HG03066 (cell line): ENCODE data around the gene TBC1D17.
A peak's percentile ranks its signal among the peaks of the same experiment; 100 is the strongest.

Experiments
- ATAC-seq: cut with Tn5 transposase; IDR thresholded peaks from one replicate; pipeline ENCODE4 v1.9.1; 2021; ENCODE audit warnings: low read depth; ENCODE audit not compliant: unreplicated experiment

TBC1D17 gene

DNA sequence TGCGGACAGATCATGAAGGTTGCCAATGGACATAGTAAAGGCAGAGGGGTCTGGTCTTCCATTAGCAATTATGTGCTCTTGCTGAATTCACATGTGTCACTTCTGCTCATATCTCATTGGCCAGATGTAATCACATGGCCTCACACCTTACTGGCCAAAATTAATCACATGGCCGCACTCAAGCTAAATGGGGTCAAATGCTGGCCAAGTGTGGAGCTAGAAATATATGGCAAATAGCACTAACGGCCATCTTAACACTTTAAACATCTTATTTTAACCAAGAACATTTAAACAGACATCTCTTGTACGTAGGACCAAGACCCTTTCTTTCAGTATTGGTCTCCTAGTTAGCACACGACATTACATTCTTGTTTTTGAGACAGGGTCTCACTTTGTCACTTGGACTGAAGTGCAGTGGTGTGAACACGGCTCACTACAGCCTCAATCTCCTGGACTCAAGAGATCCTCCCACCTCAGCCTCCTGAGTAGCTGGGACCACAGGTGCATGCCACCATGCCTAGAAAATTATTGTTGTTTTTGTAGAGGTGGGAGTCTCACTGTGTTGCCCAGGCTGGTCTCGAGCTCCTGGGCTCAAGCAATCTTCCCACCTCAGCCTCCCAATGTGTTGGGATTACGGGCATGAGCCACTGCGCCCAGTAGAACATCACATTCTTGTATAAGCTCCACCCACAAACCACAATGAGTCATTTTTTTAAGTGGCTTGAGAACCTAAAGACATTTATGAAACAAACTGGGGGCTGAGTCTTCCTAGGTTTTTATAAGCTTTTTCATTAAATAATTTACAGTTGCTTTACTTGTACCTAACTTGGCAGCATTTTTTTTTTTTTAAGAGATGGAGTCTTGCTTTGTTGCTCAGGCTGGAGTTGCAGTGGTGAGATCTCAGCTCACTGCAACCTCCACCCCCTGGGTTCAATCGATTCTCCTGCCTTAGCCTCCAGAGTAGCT lies 29.5 kb upstream of the TBC1D17 start:
- no peak for ATAC-seq

DNA sequence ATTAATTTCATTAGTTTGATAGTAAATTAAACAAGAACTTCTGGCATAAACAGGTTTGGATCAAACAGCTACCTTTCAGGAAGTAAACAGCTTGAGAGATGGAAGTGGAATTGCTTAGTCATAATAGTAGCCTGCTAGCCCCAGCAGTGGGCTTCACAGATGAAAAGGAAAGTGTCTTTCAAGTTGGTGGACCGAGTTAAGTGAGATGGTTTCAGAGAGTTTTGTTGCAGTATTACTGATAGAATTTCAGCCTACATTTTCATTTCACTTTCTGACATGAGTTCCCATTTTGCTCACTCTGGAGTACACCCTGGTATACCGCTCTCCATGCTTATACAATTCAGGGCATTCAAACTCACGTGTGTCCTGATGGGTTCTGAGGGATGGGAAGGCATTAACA lies 28.6 kb upstream of the TBC1D17 start:
- ATAC-seq, result no peak

DNA sequence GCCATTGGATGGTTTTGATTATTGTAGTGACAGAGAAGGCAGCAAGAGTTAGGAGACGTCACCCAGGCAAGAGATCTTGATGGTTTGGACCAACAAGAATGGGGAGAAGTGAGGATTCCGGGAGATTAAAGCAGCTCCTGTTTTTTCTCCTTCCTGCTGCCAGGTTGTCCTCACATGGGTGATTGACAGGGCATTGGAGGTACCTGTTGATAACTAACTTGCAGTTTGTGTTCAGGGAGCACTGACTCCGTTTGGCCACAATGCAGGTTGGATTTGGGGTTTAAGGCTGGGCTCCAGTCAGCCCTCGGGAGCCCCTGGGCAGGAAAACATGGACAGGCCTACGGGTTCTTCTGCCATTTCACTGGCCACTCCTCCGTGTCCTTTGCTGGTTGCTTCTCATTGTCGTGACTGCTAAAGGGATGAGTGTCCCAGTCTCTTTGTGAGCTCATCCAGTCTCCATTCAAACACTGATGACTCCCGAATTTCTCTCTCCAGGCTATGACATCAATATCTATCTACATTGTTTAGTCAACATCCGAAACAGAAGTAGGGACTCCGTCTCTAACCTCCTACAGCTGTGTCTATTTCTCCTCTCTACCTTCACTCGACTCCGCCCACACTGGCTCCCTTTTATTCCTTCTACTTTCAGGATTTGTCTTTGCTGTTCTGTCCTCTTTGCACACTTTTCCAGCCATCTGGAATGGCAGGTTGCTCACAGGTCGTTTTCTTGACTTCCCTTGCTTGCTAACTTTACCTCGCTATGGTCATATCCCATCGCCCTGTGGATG lies 27.9 kb upstream of the TBC1D17 start:
- ATAC-seq, result no peak

DNA sequence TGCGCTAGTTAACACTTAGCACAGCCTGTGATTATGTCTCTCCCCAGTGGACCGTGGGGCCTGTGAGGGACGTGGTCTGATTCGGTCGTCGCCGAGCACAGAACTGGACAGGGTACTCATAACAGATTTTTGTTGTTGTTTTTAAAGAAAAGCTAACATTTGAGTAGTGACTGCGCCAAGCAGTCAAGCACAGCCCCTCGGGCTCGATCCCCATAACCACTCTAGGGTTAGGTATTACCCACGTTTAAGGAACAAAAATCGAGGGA lies 27.3 kb upstream of the TBC1D17 start:
- no peak for ATAC-seq

DNA sequence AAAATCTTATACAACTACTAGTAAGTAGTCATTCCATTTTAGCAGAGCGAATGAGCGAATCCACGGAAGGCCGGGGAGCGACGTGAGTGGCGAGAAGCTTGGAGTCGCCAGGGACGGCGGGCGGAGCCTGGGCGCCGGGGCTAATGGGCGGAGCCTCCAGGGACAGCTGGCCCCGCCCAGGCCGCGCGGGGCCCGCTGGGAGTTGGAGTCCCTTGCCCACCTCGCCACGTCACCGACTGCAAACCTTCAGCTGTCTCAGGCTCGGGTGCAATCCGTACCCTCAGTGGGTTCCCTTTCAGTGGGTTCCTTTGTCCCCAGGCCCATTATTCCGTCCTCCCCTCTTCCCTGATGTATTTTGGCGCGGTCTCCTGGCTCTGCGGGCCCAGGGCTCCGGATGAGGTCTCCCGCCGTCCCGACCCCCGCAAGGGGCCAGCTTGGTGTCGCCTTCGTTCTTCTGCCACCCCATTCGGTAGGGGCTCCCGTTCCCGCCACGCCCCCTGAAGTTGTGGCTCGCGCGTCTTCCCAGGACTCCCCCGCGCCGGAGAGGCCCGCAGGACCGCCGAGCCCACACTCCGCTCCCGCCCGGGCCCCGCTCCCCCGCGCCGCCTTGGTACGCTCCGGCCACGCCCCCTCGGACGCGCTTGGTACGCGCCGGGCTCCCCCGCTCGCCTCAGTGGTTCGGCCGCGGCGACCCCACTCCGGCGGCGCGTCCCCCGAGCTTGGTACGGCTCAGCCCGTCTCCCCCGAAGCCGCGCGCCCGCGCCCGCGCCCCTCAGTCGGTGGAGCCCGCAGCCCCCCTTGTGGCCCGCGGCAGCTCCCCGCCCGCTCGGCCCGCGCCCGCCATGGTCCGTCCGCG lies 26.8 kb upstream of the TBC1D17 start, which contains the start of gene PTOV1:
TSS of gene PTOV1 (plus strand) at position 673 of the 856 bp plus-strand sequence.
- peak; percentile 66 for ATAC-seq

DNA sequence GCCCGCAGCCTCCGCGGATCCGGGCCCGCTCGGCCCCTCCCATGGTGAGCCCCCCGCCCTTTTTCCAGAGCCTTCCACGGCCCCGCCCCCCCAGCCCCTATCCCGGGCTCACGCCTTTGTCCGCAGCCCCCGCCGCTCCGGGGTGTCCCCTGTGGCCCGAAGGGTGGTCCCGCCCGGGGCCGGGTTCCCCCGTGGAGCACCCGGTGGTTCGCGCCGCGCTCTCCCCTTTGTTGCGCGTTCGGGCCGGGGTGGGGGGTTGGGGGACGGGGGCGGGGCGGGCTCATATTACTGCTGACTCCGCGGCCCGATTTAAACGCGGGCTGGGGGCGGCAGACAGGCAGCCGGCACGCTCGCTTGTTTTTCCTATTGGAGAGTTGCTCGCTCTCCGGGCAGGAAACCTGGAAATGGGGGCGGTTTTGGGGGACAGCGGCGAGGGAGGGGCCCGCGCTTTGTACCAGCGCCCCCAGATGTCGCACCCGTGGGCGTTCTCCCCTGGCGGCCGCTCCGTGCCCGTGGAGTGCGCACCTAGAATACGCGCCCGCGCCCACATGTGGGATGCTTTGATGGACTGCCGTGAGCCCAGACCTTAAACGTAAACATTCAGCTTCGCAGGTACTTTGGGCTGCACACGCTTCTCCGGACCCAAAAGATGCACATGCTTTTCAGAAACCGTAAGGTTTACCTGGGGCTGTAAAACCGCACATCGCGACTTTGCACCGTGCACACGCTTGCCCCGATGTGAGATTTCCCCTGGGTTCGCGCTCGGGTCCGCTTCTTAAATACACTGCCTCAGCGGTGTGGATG lies 25.8 kb upstream of the TBC1D17 start:
- peak; percentile 9 for ATAC-seq

DNA sequence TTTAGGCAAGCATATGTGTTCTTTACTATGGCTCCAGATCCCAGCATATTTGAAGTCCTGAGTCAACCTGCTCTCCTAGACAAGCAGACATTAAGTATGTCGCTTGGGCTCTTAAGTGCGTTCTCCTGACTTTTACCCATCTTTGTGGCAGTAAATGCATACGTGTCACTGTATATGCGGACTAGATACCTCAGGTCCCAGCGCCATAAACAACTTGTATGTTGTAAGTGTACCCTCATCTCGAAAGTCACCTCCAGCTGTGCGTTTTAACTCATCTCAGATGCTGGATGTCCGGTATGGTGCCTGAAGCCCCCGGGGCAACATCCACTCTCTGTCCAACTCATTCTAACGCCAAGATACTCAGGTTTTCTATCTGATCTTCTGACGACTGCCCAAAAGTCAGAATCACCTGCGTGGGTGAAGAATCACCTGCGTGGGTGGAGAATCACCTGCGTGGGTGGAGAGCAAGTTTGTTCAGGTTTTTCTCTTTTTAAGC lies 24.8 kb upstream of the TBC1D17 start:
- ATAC-seq, result no peak

DNA sequence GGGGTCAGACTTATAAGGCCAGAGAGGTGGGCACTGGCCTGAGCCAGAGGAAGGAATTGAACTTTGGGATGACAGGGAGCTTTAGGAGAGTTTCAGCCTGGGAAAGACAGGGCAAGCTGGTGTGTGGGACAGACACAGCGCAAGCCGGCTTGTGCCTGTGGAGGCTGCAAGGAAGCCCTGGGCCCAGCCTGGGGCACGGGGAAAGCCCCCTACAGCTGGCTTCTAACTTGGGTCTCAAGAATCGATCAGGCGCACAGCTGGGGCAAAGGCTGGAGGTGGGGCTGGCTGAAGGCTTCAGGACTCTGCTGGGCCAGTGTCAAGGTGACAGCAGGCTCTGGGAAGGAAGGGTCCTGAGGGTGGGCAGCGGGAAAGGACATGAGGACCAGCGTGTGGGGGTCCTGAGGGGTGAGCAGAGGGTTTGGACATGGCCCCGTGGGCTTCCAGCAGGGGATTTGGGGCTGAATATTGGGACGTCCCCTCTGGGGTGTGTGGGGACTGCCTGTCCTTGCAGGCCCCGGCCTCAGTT lies 23.6 kb upstream of the TBC1D17 start:
- ATAC-seq, result no peak

DNA sequence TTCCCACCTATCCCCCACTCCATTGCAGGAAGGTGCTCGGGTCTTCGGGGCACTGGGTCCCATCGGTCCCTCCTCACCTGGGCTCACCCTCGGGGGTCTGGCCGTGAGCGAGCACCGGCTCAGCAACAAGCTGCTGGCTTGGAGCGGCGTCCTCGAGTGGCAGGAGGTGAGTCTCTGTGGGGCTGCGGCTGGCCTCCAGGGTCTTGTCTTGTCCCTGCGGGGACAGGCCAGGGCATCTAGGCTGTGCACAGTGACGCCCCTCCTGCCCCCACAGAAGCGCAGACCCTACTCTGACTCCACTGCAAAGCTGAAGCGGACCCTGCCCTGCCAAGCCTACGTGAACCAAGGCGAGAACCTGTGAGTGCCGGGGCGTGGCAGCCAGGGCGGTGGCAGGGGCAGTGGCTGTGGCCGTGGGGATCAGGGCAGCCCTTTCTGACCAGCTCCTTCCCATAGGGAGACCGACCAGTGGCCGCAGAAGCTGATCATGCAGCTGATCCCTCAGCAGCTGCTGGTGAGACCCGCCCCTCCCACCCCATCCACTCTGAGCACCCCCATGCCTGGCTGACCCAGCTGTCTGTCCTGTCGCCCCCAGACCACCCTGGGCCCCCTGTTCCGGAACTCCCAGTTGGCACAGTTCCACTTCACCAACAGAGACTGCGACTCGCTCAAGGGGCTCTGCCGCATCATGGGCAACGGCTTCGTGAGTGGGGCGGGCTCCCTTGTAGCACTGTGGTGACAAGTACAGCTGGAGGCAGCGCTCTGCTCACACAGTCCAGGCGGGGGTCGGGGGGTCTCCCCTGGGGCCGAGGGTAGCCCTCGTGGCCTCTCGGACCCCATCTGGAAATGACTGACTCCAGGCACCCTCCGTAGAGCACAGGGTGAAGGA lies 22.9 kb upstream of the TBC1D17 start:
- no peak for ATAC-seq

DNA sequence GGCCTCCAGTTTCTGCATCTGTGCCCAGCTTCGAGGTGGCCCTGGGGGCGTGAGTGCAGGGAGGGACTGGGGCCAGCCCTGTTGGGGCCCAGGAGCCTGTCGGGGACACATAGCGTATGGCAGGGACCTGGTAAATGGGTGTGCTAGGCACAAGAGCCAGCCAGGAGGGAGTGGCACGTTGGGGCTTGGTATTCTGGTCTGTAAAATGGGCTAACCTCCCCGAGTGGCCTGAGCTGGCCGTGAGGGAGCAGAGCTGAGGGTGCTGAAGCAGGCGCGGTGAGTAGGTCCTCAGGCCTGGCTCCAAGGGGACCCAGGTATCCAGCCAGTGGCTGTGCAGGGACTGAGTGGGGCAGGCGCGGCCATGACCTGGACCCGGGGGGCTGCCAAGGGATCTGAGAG lies 22.2 kb upstream of the TBC1D17 start:
- ATAC-seq, result no peak

DNA sequence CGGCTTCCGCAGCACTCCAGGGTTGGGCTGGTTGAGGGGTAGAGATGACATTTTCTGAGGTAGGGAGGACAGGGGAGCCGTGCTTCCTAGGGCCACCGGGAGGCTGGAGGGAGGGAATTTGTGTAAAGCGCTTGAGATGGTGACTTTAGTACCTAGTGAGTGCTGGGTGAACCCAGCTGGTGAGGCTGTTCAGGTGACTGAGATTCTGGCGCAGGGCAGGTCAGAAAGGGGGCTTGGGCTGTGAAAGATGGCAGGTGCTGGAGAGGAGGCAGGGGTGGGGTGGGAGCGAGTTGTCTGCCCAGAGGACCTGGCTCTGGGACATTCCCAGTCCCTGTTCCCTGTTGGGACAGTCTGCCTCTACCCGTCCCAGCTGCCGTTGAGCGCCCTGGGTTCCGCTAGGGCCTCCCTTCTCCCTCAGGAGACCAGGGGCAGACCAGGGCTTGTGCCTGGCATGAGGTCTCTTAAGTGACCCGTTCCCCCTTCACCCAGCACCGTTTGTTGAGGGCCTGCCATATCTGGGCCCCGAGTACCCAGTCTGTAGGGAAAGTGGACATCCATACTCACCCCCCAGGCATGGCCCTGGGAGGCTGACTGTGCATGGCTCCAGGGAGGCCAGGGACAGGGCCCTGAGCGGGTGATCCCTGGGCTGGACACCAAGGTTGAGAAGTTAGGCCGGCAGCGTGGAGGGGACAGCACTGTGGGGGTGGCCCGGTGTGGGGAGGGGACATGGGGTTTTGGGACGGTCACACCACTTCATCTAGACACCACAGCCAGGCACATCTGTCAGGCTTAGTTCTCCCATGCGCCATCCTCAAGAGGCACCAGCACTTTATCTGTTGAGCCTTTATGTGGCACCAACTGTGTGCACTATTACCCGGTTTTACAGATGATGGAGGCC lies 21.6 kb upstream of the TBC1D17 start:
- ATAC-seq, result no peak

DNA sequence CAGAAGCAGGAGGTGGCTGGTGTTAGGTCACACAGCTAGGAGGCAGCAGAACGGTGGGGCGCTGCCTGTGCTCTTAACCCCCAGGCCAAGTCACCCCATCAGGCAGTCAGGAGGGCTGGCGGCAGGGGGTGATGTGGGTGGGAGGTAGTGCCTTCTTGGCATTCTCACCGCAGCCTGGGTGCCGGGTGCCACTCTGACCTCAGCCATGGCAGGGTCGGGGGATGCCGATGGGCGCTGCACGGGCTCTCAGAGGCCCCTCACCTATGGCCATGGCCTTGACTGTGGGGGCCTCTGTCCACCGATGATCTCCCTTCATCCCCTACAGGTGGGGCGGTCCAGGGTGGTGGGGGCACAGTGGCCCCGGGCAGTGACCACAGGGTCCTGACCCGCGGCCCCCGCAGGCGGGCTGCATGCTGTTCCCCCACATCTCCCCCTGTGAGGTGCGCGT lies 20.9 kb upstream of the TBC1D17 start:
- no peak for ATAC-seq

DNA sequence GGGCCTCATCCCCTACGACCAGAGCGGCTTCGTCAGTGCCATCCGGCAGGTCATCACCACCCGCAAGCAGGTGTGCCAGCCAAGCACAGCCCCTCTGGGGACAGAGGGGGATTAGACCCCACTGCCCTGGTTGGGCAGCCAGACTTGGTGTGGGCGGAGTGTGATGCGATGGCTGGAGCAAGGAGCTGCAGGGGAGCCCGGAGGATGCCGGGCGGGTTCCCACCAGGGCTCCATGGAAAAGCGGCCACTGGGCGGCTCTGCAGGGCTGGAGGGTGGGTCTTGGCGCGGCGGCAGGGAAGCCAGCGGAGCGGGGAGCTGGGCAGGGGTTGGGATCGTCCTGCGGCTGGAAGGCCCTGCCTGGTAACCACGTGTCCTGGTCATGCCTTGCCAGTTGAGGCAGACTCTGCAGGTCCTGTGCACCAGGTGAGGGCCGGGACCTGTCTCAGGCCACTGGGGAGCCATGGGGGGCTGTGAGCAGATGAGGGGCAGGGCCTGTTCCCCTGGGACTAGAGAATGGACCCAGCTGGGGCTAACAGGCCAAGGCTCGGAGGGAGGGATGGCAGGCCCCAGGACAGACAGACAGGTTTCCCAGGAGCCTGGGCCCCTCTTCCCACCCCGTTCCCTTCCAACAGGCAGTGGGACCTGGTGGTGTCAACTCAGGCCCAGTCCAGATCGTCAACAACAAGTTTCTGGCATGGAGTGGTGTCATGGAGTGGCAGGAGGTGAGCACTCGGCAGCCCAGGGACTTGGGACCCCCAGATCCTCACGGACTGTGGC lies 20.3 kb upstream of the TBC1D17 start:
- no peak for ATAC-seq

DNA sequence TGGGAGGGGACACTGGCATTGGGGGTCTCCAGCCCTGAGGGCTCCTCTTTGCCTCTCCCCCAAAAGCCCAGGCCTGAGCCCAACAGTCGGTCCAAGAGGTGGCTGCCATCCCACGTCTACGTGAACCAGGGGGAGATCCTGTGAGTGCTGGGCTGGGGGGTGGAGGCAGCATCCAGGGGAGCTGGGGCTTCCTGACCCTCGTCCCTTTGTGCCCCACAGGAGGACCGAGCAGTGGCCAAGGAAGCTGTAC lies 19.7 kb upstream of the TBC1D17 start:
- ATAC-seq, result no peak

DNA sequence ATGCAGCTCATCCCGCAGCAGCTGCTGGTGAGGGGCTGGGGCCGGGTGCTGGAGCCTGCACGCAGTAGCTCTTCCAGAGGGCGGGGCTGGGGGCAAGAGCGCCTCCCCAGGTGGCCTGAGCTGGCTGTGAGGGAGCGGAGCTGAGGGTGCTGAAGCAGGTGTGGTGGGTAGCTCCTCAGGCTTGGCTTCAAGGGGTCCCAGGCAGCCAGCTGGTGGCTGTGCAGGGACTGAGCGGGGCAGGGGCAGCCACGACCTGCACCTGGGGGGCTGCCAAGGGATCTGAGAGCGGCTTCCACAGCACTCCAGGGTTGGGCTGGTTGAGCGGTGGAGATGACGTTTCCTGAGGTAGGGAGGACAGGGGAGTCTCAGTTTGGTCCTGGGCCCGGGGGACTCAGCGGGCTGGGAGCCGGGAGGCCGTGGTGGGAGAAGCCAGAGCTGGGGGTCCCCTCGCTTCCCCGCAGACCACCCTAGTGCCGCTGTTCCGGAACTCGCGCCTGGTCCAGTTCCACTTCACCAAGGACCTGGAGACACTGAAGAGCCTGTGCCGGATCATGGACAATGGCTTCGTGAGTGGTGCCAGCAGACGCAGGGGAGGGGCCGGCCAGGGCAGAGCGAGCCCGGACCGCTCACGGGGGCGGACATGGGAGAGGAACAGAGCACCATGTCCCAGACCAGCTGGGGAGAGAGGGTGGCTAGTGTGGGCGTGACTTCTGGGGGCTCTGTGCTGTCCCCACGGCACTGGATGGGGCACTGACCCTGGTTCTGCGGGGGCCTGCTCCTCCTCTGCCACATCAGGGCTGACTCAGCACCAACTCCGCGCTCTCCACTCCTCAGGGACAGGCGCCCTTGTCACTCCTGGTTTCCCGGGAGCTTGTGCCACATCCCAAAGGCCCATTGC lies 19.2 kb upstream of the TBC1D17 start:
- ATAC-seq, result no peak

DNA sequence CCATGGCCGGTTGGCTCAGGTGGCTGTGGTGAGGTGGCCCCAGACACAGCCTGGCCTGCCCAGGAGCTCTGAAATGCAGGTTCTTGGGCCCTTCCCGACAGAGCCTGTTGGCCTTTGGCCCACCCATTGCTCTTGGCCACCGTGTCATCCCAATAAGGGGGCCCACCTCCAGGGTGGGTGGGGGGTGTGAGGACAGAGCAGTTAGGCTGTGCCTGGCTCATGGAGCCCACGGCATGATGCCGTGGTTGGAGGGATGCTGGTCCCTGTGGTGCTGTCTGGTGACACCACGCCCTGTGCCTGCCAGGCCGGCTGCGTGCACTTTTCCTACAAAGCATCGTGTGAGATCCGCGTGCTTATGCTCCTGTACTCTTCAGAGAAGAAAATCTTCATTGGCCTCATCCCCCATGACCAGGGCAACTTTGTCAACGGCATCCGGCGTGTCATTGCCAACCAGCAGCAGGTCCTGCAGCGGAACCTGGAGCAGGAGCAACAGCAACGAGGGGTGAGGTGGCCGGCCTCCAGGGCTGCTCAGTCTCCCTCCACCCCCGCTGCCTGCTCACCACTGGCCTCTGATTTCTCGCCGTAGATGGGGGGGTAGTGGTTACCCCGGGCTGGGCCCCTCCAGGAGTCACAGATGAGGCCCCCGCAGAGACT lies 17.7 kb upstream of the TBC1D17 start:
- ATAC-seq, result no peak
